ENCODE measurements around the gene STX11.

Gene STX11

DNA sequence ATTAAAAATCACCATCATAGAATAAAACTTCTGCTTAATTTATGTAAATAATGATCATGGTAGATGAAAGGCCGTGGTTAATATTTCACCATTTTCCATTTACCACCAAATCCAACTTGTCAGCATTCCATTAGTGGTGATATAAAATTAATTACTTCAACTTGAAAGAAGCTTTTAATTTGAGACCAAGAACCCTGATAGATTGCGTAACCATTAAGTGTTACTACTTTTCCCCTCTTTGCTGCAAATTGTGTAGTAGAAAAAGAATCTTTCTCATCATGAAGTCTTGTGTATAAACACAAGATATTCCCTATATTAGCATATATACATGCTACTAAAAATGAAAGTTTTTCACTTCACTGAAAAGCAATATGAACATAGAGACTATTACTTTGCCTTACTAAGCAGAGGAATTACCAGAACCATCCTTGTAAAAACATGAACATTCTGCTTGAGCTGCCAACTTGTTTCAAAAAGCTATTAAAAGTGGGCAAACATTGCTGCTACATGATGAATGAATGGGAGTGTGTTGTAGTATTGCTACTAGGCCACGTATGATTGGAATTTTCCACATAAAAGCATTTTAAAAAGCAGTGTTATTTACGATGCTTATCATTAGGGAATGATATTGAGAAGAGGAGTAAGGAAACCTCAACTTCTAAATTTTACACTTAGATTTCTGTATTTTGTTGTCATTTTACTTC, 35.0 kb downstream of the STX11 start:
- H3K4me3 ChIP-seq (ENCODE audit: low read depth, low read length) = no peak overlapping the region
- no peaks in the 10 kb centered on the region for H3K27me3 ChIP-seq
- TF ChIP-seq, protein P1, sequence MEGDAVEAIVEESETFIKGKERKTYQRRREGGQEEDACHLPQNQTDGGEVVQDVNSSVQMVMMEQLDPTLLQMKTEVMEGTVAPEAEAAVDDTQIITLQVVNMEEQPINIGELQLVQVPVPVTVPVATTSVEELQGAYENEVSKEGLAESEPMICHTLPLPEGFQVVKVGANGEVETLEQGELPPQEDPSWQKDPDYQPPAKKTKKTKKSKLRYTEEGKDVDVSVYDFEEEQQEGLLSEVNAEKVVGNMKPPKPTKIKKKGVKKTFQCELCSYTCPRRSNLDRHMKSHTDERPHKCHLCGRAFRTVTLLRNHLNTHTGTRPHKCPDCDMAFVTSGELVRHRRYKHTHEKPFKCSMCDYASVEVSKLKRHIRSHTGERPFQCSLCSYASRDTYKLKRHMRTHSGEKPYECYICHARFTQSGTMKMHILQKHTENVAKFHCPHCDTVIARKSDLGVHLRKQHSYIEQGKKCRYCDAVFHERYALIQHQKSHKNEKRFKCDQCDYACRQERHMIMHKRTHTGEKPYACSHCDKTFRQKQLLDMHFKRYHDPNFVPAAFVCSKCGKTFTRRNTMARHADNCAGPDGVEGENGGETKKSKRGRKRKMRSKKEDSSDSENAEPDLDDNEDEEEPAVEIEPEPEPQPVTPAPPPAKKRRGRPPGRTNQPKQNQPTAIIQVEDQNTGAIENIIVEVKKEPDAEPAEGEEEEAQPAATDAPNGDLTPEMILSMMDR (IDR thresholded peaks at IDR 0.05; ENCODE audit: low read depth, low read length) = no peak
- DNase-seq = no peak
- H3K36me3 ChIP-seq = no peaks in the 10 kb centered on the region
- no peaks in the 10 kb centered on the region for H3K9me3 ChIP-seq
- no peaks in the 10 kb centered on the region for H3K4me1 ChIP-seq

DNA sequence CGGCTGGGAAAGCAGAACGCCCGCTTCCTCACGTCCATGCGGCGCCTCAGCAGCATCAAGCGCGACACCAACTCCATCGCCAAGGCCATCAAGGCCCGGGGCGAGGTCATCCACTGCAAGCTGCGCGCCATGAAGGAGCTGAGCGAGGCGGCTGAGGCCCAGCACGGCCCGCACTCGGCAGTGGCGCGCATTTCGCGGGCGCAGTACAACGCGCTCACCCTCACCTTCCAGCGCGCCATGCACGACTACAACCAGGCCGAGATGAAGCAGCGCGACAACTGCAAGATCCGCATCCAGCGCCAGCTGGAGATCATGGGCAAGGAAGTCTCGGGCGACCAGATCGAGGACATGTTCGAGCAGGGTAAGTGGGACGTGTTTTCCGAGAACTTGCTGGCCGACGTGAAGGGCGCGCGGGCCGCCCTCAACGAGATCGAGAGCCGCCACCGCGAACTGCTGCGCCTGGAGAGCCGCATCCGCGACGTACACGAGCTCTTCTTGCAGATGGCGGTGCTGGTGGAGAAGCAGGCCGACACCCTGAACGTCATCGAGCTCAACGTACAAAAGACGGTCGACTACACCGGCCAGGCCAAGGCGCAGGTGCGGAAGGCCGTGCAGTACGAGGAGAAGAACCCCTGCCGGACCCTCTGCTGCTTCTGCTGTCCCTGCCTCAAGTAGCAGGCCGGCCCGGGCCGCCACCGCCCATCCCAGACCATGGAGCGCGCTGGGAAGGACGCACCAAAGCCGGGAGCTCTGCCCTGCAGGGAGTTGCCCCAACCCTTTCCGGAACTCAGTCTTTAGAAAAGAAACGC, 36.7 kb downstream of the STX11 start:
- H3K4me1 ChIP-seq = no peaks in the 10 kb centered on the region
- no peaks in the 10 kb centered on the region for H3K36me3 ChIP-seq
- no peak for DNase-seq
- no peaks in the 10 kb centered on the region for H3K9me3 ChIP-seq
- no peaks in the 10 kb centered on the region for H3K27me3 ChIP-seq
- TF ChIP-seq, protein P1 (IDR thresholded peaks at IDR 0.05; ENCODE audit: low read depth, low read length) = no peak
- no peak overlapping the region for H3K4me3 ChIP-seq (ENCODE audit: low read depth, low read length)

DNA sequence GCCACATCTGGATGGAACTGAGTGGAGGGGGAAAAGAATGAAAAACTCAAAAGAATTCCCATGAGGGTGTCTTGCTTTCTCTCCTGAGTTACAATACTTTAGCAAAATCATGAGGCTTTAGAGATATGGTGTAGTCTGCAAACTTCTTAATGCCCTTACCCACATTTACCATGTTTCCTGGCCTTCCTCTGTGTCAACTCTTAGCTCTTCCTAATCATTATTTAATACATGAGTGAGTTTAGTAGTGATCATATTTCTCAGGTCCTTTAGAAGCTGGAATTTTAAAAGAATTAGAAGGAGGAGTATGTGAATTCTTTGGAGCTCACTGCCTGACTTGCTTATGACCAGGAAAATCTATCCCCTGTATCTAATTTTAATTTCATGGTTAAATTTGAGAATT, 39.0 kb downstream of the STX11 start:
- H3K27me3 ChIP-seq = no peaks in the 10 kb centered on the region
- H3K36me3 ChIP-seq = no peaks in the 10 kb centered on the region
- no peak for DNase-seq
- TF ChIP-seq, protein P1 (IDR thresholded peaks at IDR 0.05; ENCODE audit: low read depth, low read length) = no peak
- H3K4me3 ChIP-seq (ENCODE audit: low read depth, low read length) = no peak overlapping the region
- no peaks in the 10 kb centered on the region for H3K4me1 ChIP-seq
- H3K9me3 ChIP-seq = no peaks in the 10 kb centered on the region

DNA sequence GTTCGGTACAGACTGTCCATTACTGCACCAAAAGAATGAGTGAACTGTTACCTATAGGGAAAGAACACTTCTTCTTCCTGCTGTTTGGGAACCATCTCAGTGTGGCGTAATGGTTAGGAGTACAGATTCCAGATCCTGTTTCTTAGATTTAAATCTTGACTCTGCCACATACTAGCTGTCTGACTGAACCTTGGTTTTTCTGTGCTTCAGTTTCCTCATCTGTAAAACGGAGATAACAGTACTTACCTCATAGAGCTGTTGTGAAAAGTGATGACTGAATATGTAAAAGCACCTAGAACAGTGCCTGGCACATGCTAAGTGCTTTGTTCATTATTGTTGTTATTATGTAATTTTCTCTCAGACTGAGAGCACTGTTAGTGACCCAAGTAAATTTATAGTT, 39.8 kb downstream of the STX11 start:
- no peaks in the 10 kb centered on the region for H3K27me3 ChIP-seq
- DNase-seq = no peak
- H3K4me3 ChIP-seq (ENCODE audit: low read depth, low read length) = no peak overlapping the region
- no peaks in the 10 kb centered on the region for H3K36me3 ChIP-seq
- no peaks in the 10 kb centered on the region for H3K9me3 ChIP-seq
- TF ChIP-seq, protein P1 (IDR thresholded peaks at IDR 0.05; ENCODE audit: low read depth, low read length) = no peak
- H3K4me1 ChIP-seq = no peaks in the 10 kb centered on the region

DNA sequence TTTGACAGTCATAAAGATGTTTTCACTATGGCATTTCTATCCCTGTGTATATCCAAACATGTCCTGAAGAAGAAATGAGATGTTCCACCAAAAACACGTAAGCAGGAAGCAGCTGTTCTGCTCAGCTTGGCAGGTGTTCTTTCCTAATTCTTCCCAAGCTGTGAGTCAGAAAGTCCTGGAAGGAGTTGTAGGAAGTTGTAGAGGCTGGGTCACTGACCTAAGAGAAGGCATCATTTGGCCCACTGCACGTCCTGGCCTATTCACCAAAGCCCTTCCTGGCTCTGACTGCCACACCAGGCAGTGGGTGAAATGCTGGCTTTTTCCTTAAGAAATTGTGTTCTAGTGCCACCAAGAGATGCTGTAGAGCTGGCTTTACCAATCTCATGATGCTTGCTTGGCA, 40.3 kb downstream of the STX11 start:
- H3K4me1 ChIP-seq = no peaks in the 10 kb centered on the region
- no peak for DNase-seq
- H3K9me3 ChIP-seq = no peaks in the 10 kb centered on the region
- H3K27me3 ChIP-seq = no peaks in the 10 kb centered on the region
- TF ChIP-seq, protein P1 (IDR thresholded peaks at IDR 0.05; ENCODE audit: low read depth, low read length) = no peak
- no peaks in the 10 kb centered on the region for H3K36me3 ChIP-seq
- no peak overlapping the region for H3K4me3 ChIP-seq (ENCODE audit: low read depth, low read length)

DNA sequence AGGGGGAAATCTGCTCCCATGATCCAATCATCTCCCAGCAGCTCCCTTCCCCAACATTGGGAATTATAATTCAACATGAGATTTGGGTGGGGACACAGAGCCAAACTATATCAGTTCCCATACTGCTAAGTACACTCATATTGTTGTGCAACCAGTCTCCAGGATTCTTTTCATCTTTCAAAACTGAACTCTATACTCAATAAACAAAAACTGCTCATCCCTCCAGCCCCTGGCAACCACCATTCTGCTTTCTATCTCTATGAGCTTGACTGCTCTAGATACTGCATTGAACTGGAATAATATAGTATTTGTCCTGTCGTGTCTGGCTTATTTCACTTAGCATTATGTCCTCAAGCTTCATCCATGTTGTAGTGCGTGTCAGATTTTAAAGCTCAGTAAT, 42.9 kb downstream of the STX11 start:
- TF ChIP-seq, protein P1 (IDR thresholded peaks at IDR 0.05; ENCODE audit: low read depth, low read length) = no peak
- no peak for DNase-seq
- H3K9me3 ChIP-seq = no peaks in the 10 kb centered on the region

More for the DNA sequence above, 42.9 kb downstream of the STX11 start:
- Histone ChIP-seq H3K4me1 (no peaks in the 10 kb centered on the region), H3K36me3 (no peaks in the 10 kb centered on the region), H3K27me3 (no peaks in the 10 kb centered on the region), H3K4me3 (ENCODE audit: low read depth, low read length) (no peak overlapping the region)

Data from BE2C (cell line).